ENCODE results near the gene C12orf54. TPM values are rescaled to one million over a fixed set of nuclear protein-coding genes. Genes with fewer than 3 reads are reported as not detected.

The C12orf54 gene
- total and polyA plus RNA-seq, 2 donors (not counting 3 experiments of a cell fraction or from before 2014, with no cell fraction given): not detected

GRCh38 chr12:48486679-48487078 lies 4.4 kb downstream of the C12orf54 start:
- Histone ChIP-seq H3K9me3 (replicated peaks; ENCODE audit: control insufficient read depth, insufficient read depth, low read length) (no peaks in the 10 kb centered on the region), H3K79me2 (ENCODE audit: control insufficient read depth, insufficient read depth, low read length) (no peaks in the 10 kb centered on the region), H3K4me2 (ENCODE audit: insufficient read depth, low read length) (no peak overlapping the region), H3K9ac (replicated peaks; ENCODE audit: extremely low read depth, insufficient read depth, low read length) (no peak overlapping the region), H2AFZ (ENCODE audit: low read depth, low read length) (no peak overlapping the region), H3K27ac (ENCODE audit: insufficient read depth, low read depth, low read length) (no peak overlapping the region), H4K20me1 (replicated peaks; ENCODE audit: control insufficient read depth, extremely low read depth, insufficient read depth, low read length) (no peaks in the 10 kb centered on the region), H3K9me1 (replicated peaks; ENCODE audit: control insufficient read depth, extremely low read depth, insufficient read depth, low read length) (no peaks in the 10 kb centered on the region), H3K4me3 (replicated peaks in 1 of 3; ENCODE audit: insufficient read depth in 1 of 3, low read depth in 1 of 3, low read length in 3 of 3) (no peak overlapping the region), H3K27me3 (ENCODE audit: control insufficient read depth in 2 of 2, insufficient read depth in 2 of 2, low read length in 2 of 2) (peaks cover 0 to 8% of the 10 kb centered on the region in 2 experiments), H3K36me3 (ENCODE audit: control insufficient read depth in 2 of 2, extremely low read depth in 1 of 2, insufficient read depth in 2 of 2, low read length in 2 of 2) (no peaks in the 10 kb centered on the region), H3K4me1 (ENCODE audit: control insufficient read depth, extremely low read depth, insufficient read depth, low read length) (no peaks in the 10 kb centered on the region)
- POLR2A ChIA-PET: no interaction called here
- DNase-seq (ENCODE audit: low read depth, low spot score) (no peak), FAIRE-seq (no peak)
- intact Hi-C loops (cut with micrococcal nuclease) (no loop called here), dilution Hi-C loops (cut with MboI; ENCODE audit: extremely low pct_ligation_motif_present, low sequenced_read_pairs) (no loop called here)
- no peak for TF ChIP-seq CTCF (IDR thresholded peaks at IDR 0.05; ENCODE audit: extremely low read depth in 1 of 2, insufficient read depth in 1 of 2, low read depth in 1 of 2, low read length in 2 of 2)
- no peak for TF ChIP-seq GATA2 (IDR thresholded peaks at IDR 0.05; ENCODE audit: insufficient read depth, insufficient read length, low read depth, low read length)
- TF ChIP-seq POLR2AphosphoS5 (IDR thresholded peaks at IDR 0.05; ENCODE audit: insufficient read depth, low read depth, low read length): no peak
- TF ChIP-seq EZH2 (IDR thresholded peaks at IDR 0.05; ENCODE audit: borderline replicate concordance, low read depth, low read length, severe bottlenecking): no peak
- TF ChIP-seq MAX (IDR thresholded peaks at IDR 0.05; ENCODE audit: insufficient read depth, insufficient read length): no peak
- no peak for TF ChIP-seq MYC (IDR thresholded peaks at IDR 0.05; ENCODE audit: low read depth, low read length)
- no peak for TF ChIP-seq FOS (IDR thresholded peaks at IDR 0.05; ENCODE audit: borderline replicate concordance, insufficient read depth, low read length)
- no peak for TF ChIP-seq POLR2A (IDR thresholded peaks at IDR 0.05; ENCODE audit: low read depth, low read length)
- TF ChIP-seq JUN (IDR thresholded peaks at IDR 0.05; ENCODE audit: borderline replicate concordance, insufficient read depth, insufficient read length, low read depth): no peak
- no TSS peak for BruUV-seq (replicated peaks)
- CTCF ChIA-PET: no interaction called here

Data from endothelial cell of umbilical vein (primary cell).